OCI-LY1 (cell line): Measurements from ENCODE around the gene ZNRF1.
A peak's percentile ranks its signal among the peaks of the same experiment; 100 is the strongest.

Experiments
- H2AFZ ChIP-seq: fragments of 200-600 bp; sonication (generic), shearing (Covaris generic); 2 replicates; pipeline ENCODE4 v1.6.0; 2014; ENCODE audit warnings: antibody characterized with exemption, mild to moderate bottlenecking, low read length
- H3F3A ChIP-seq: fragments of 200-600 bp; sonication (generic), shearing (Covaris generic); 2 replicates; pipeline ENCODE4 v1.6.0; 2014; ENCODE audit warnings: mild to moderate bottlenecking, antibody characterized with exemption, low read length, moderate library complexity; ENCODE audit not compliant: insufficient read depth
- H3K27ac ChIP-seq: fragments of 200-600 bp; sonication (generic); 2 replicates; pipeline ENCODE4 v1.5.1; 2014; ENCODE audit warnings: low read length, mixed run types, mild to moderate bottlenecking, low read depth; ENCODE audit not compliant: poor library complexity, severe bottlenecking
- H3K27me3 ChIP-seq: fragments of 200-600 bp; sonication (generic); 2 replicates; pipeline ENCODE4 v1.6.0; 2014; ENCODE audit warnings: antibody characterized with exemption, mild to moderate bottlenecking, low read length, moderate library complexity; ENCODE audit not compliant: insufficient read depth
- H3K36me3 ChIP-seq: fragments of 200-600 bp; sonication (generic); 2 replicates; pipeline ENCODE4 v1.6.1; 2014; ENCODE audit warnings: mild to moderate bottlenecking, antibody characterized with exemption, low read length, moderate library complexity, mixed read lengths; ENCODE audit not compliant: insufficient read depth
- H3K4me1 ChIP-seq: fragments of 200-600 bp; sonication (generic); 2 replicates; pipeline ENCODE4 v1.5.1; 2014; ENCODE audit warnings: mild to moderate bottlenecking, low read length, moderate library complexity; ENCODE audit not compliant: insufficient read depth, severe bottlenecking
- H3K4me2 ChIP-seq: fragments of 200-600 bp; sonication (generic), shearing (Covaris generic); 2 replicates; pipeline ENCODE4 v1.6.1; 2014; ENCODE audit warnings: low read length
- H3K4me3 ChIP-seq: fragments of 200-600 bp; sonication (generic); 2 replicates; pipeline ENCODE4 v1.5.1; 2014; ENCODE audit warnings: low read length, low read depth, mild to moderate bottlenecking, mixed read lengths; ENCODE audit not compliant: poor library complexity, severe bottlenecking
- H3K79me2 ChIP-seq: fragments of 200-600 bp; shearing (Covaris generic); 2 replicates; pipeline ENCODE4 v1.6.1; 2016; ENCODE audit warnings: mixed run types, low read length, mixed read lengths; ENCODE audit not compliant: insufficient read depth
- H3K9ac ChIP-seq: fragments of 200-600 bp; sonication (generic), shearing (Covaris generic); 2 replicates; pipeline ENCODE4 v1.6.1; 2014; ENCODE audit warnings: mild to moderate bottlenecking, low read length, mixed read lengths
- H3K9me2 ChIP-seq: fragments of 200-600 bp; sonication (generic), shearing (Covaris generic); 2 replicates; pipeline ENCODE4 v1.6.1; 2014; ENCODE audit warnings: low read depth, mild to moderate bottlenecking, low read length, mixed read lengths
- H3K9me3 ChIP-seq: fragments of 200-600 bp; shearing (Covaris generic); 2 replicates; pipeline ENCODE4 v1.6.1; 2014; ENCODE audit warnings: low read length, mixed read lengths
- H4K20me1 ChIP-seq: fragments of 200-600 bp; sonication (generic), shearing (Covaris generic); 2 replicates; pipeline ENCODE4 v1.6.0; 2016; ENCODE audit warnings: mild to moderate bottlenecking, low read length; ENCODE audit not compliant: insufficient read depth
- CTCF ChIP-seq: fragments of 200-600 bp; sonication (generic), shearing (Covaris generic); IDR thresholded peaks from 2 replicates; pipeline ENCODE4 v1.5.1; 2017; ENCODE audit warnings: mild to moderate bottlenecking, antibody characterized with exemption, low read length, moderate library complexity, mixed read lengths
- EZH2 ChIP-seq: fragments of 200-600 bp; sonication (generic), shearing (Covaris generic); IDR thresholded peaks from 2 replicates; pipeline ENCODE4 v1.8.0; 2017; ENCODE audit warnings: borderline replicate concordance, mixed run types, mild to moderate bottlenecking, antibody characterized with exemption, low read length, moderate library complexity, mixed read lengths

ZNRF1 gene

GRCh38 chr16:74995986-74996385 is 2.8 kb upstream of the ZNRF1 start:
- H4K20me1 ChIP-seq, result no peaks in the 10 kb centered on the region
- H3K4me3 ChIP-seq, result no peak overlapping the region
- H3K27ac ChIP-seq, result no peak overlapping the region
- no peaks in the 10 kb centered on the region for H3F3A ChIP-seq
- H3K9ac ChIP-seq, result no peak overlapping the region
- H3K4me2 ChIP-seq, result no peak overlapping the region
- no peaks in the 10 kb centered on the region for H3K79me2 ChIP-seq
- TF ChIP-seq CTCF, result no peak
- no peak for TF ChIP-seq EZH2
- no peaks in the 10 kb centered on the region for H3K9me2 ChIP-seq
- peaks cover 7% of the 10 kb centered on the region for H3K4me1 ChIP-seq
- no peaks in the 10 kb centered on the region for H3K36me3 ChIP-seq
- H2AFZ ChIP-seq, result no peak overlapping the region
- H3K9me3 ChIP-seq, result no peaks in the 10 kb centered on the region
- H3K27me3 ChIP-seq, result no peaks in the 10 kb centered on the region

GRCh38 chr16:74997042-74997491 is 1.8 kb upstream of the ZNRF1 start:
- Histone ChIP-seq H3K4me1 (peaks cover 7% of the 10 kb centered on the region), H3K9me3 (no peaks in the 10 kb centered on the region)

GRCh38 chr16:74999219-74999608 is 390 bp downstream of the ZNRF1 start:
- H2AFZ ChIP-seq, result no peak overlapping the region
- H3K9me3 ChIP-seq, result no peaks in the 10 kb centered on the region
- peak overlapping the region; percentile 60; the same call in 1 of the 2 replicates for H3K9ac ChIP-seq
- H3K27ac ChIP-seq, result no peak overlapping the region
- TF ChIP-seq EZH2 (no peak), CTCF (no peak)
- H3K4me2 ChIP-seq, result peak overlapping the region; percentile 84
- peaks cover 10% of the 10 kb centered on the region; the same call in 1 of the 2 replicates for H3K27me3 ChIP-seq
- H4K20me1 ChIP-seq, result no peaks in the 10 kb centered on the region
- no peaks in the 10 kb centered on the region for H3K79me2 ChIP-seq
- H3K36me3 ChIP-seq, result no peaks in the 10 kb centered on the region
- no peaks in the 10 kb centered on the region for H3K9me2 ChIP-seq
- H3F3A ChIP-seq, result no peaks in the 10 kb centered on the region
- peak overlapping the region; percentile 69 for H3K4me3 ChIP-seq
- H3K4me1 ChIP-seq, result peaks cover 7% of the 10 kb centered on the region

More at GRCh38 chr16:74997042-74997491, 1.8 kb upstream of the ZNRF1 start:
- no peak overlapping the region for H3K4me3 ChIP-seq
- no peaks in the 10 kb centered on the region for H4K20me1 ChIP-seq
- peaks cover 4% of the 10 kb centered on the region; the same call in 1 of the 2 replicates for H3K27me3 ChIP-seq
- H3K36me3 ChIP-seq, result no peaks in the 10 kb centered on the region
- TF ChIP-seq CTCF (no peak), EZH2 (no peak)
- H3K9me2 ChIP-seq, result no peaks in the 10 kb centered on the region
- no peak overlapping the region for H3K27ac ChIP-seq
- no peak overlapping the region for H3K9ac ChIP-seq
- H2AFZ ChIP-seq, result no peak overlapping the region
- no peak overlapping the region for H3K4me2 ChIP-seq
- H3F3A ChIP-seq, result no peaks in the 10 kb centered on the region
- H3K79me2 ChIP-seq, result no peaks in the 10 kb centered on the region
